AG10803 (cell line): ENCODE data around the gene ADAM12.

Source experiments
- DNase-seq: peaks from one replicate; pipeline ENCODE4 v3.0.0; 2010; ENCODE audit warnings: low read depth
- H3K4me3 ChIP-seq: 2 replicates; pipeline ENCODE4 v1.5.1; 2011; ENCODE audit warnings: mild to moderate bottlenecking, low read length, control low read depth
- CTCF ChIP-seq: conservative IDR thresholded peaks from 2 replicates; pipeline ENCODE4 v1.5.1; 2011; ENCODE audit warnings: mild to moderate bottlenecking, low read length, control low read depth, inconsistent platforms

Gene ADAM12

GRCh38 chr10:126373972-126374371 is 14.3 kb downstream of the ADAM12 start:
- no peak overlapping the region for H3K4me3 ChIP-seq
- TF ChIP-seq CTCF: no peak
- DNase-seq: peak; percentile 87

DNA sequence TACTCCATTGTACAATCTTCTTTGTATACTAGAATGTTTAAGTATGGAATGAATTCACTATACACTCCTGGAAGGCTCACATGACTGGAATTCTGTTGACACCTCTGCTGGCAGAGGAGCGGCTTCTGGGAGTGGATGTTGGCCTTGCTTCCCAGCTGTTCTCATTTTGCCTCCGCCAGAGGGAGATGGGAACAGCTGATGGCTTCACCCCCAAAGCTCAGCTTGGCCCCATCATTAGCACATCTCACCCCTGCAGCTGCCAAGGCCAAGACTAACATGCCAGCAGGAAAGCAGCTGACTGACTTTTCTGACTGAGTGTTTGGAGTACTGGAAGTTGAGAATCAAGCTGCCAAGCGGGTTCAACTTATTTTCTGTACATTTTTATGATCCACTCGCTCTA is 15.1 kb downstream of the ADAM12 start:
- H3K4me3 ChIP-seq: no peak overlapping the region
- peak; percentile 19 for TF ChIP-seq CTCF
- DNase-seq: peak; percentile 59

- no peak for DNase-seq
- TF ChIP-seq CTCF: no peak
- no peak overlapping the region for H3K4me3 ChIP-seq
Observed at GRCh38 chr10:126372396-126372795, 15.9 kb downstream of the ADAM12 start.

DNA sequence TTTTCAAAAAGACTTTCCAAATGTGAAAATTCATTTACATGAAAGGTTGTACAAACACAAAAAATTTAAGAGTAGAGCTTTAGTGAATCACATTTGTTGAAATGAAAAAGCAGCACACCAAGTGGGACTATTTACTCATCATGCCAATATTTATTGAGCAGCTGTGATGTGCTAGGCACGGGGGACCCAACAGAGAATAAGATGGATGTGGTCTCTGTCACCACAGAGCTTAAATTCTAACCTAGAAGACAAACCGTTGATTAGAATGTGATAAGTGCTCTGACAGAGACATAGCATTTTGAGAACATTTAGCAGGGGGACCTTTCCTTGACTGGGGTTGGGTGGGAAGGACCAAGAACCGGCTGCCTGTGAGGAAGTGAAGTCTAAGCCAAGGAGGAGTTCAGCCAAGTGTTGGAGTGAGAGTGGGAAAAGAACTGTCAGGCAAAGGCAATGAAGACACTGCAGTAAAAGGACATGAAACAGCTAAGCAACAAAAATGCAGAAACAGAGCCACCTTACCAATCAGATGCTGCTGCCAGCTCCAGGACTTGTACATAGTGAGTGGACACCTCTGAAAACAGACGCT is 19.1 kb downstream of the ADAM12 start:
- no peak for DNase-seq
- H3K4me3 ChIP-seq: no peak overlapping the region
- TF ChIP-seq CTCF: no peak

DNA sequence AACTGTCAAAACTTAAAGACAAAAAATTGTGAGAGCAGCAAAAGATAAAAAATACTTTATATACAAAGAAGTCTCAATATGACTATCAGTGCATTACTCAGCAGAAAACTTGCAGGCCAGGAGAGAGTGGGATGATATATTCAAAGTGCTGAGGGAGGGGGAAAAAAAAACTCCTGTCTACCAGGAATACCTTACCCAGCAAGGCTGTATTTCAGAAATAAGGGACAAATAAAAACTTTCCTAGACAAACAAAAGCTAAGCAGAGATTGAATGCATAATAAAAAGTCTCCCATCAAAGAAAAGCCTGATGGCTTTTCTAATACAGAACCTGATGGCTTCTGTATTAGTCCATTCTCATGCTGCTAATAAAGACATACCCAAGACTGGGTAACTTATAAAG is 31.1 kb downstream of the ADAM12 start:
- no peak for DNase-seq
- no peak for TF ChIP-seq CTCF
- no peak overlapping the region for H3K4me3 ChIP-seq

DNA sequence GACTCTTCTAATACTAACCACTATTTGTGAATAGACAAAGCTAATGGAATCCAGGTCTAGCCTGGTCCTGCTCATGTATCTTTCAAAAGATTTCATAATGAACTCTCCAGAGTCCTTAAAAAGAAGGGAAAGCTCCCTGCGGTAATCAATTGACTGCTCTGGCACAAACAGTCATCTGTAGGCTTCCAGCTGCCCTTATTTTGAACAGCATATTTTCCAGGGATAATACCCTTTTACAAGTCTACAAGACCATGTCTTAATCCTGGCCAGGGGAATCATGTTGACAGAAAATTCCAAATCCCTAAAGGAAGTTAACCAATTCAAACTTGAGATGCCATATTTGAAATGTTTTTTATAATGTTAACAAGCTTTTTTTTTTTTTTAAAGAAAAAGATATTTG is 34.6 kb downstream of the ADAM12 start:
- TF ChIP-seq CTCF: no peak

GRCh38 chr10:126352453-126352852 is 35.8 kb downstream of the ADAM12 start:
- H3K4me3 ChIP-seq: no peak overlapping the region
- no peak for TF ChIP-seq CTCF
- DNase-seq: no peak

More for the DNA sequence above, 34.6 kb downstream of the ADAM12 start:
- H3K4me3 ChIP-seq: no peak overlapping the region
- no peak for DNase-seq
